ENCODE results near the gene DCDC2.
"Not testable (repeated sequence)": the region's sequence is repeated elsewhere in the genome, so short reads cannot be mapped to it uniquely, and the experiment has no call there.

The DCDC2 gene

GRCh38 chr6:24146871-24147270 lies 211.0 kb downstream of the DCDC2 start:
- Histone ChIP-seq H2AFZ (ENCODE audit: low read depth) (no peak overlapping the region), H3K36me3 (ENCODE audit: insufficient read depth) (no peaks in the 10 kb centered on the region), H3K4me3 (IDR thresholded peaks at IDR 0.05; ENCODE audit: insufficient read depth, low read depth, low read length) (no peak overlapping the region), H3K4me1 (ENCODE audit: low read depth, poor library complexity, severe bottlenecking) (no peaks in the 10 kb centered on the region), H3K27me3 (ENCODE audit: insufficient read depth, low read depth) (no peaks in the 10 kb centered on the region), H3K79me2 (ENCODE audit: insufficient read depth, low read depth) (no peaks in the 10 kb centered on the region), H4K20me1 (ENCODE audit: insufficient read depth) (no peaks in the 10 kb centered on the region), H3K27ac (no peak overlapping the region), H3K4me2 (no peak overlapping the region), H3K9ac (no peak overlapping the region)
- no peak for TF ChIP-seq CTCF (conservative IDR thresholded peaks at IDR 0.05; ENCODE audit: low read depth, low read length)

DNA sequence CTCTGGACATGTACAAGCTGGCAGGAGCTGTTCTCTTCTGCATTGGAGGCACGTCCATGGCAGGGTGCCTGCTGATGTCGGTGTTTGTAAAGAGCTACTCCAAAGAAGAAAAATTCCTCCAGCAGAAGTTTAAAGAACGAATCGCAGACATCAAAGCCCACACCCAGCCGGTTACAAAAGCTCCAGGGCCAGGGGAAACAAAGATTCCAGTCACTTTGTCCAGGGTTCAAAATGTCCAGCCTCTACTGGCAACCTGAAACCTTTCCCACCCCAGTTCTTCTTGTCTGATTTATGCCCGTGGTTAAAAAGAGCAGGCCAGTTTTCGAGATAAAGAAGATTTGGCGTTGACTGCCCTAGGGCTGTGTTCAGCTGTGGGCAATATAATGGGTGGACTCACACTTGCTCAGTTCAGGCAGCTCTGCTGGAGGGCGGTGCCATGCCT lies 212.1 kb downstream of the DCDC2 start:
- Histone ChIP-seq H3K4me1 (ENCODE audit: low read depth, poor library complexity, severe bottlenecking) (no peaks in the 10 kb centered on the region), H3K27ac (no peak overlapping the region), H3K4me3 (IDR thresholded peaks at IDR 0.05; ENCODE audit: insufficient read depth, low read depth, low read length) (no peak overlapping the region), H2AFZ (ENCODE audit: low read depth) (no peak overlapping the region), H3K36me3 (ENCODE audit: insufficient read depth) (no peaks in the 10 kb centered on the region), H4K20me1 (ENCODE audit: insufficient read depth) (no peaks in the 10 kb centered on the region), H3K9ac (no peak overlapping the region), H3K79me2 (ENCODE audit: insufficient read depth, low read depth) (no peaks in the 10 kb centered on the region), H3K27me3 (ENCODE audit: insufficient read depth, low read depth) (no peaks in the 10 kb centered on the region), H3K4me2 (no peak overlapping the region)
- no peak for TF ChIP-seq CTCF (conservative IDR thresholded peaks at IDR 0.05; ENCODE audit: low read depth, low read length)

DNA sequence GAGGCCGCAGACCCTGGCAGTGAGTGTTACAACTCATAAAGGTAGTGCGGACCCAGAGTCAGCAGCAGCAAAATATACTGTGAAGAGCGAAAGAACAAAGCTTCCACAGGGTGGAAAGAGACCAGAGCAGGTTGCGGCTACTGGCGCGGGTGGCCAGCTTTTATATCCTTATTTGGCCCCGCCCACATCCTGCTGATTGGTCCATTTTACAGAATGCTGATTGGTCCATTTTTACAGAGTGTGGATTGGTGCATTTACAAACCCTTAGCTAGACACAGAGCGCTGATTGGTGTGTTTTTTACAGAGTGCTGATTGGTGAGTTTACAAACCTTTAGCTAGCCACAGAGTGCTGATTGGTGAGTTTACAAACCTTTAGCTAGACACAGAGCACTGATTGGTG lies 215.1 kb downstream of the DCDC2 start:
- H3K27me3 ChIP-seq (ENCODE audit: insufficient read depth, low read depth); H3K36me3 ChIP-seq (ENCODE audit: insufficient read depth); H3K9ac ChIP-seq; H3K4me3 ChIP-seq (IDR thresholded peaks at IDR 0.05; ENCODE audit: insufficient read depth, low read depth, low read length); H3K4me1 ChIP-seq (ENCODE audit: low read depth, poor library complexity, severe bottlenecking); H2AFZ ChIP-seq (ENCODE audit: low read depth); H4K20me1 ChIP-seq (ENCODE audit: insufficient read depth); H3K4me2 ChIP-seq; H3K79me2 ChIP-seq (ENCODE audit: insufficient read depth, low read depth); H3K27ac ChIP-seq: not testable (repeated sequence)

GRCh38 chr6:24140591-24140990 lies 217.3 kb downstream of the DCDC2 start:
- Histone ChIP-seq H4K20me1 (ENCODE audit: insufficient read depth) (no peaks in the 10 kb centered on the region), H3K79me2 (ENCODE audit: insufficient read depth, low read depth) (no peaks in the 10 kb centered on the region), H3K4me2 (no peak overlapping the region), H3K4me1 (ENCODE audit: low read depth, poor library complexity, severe bottlenecking) (no peaks in the 10 kb centered on the region), H2AFZ (ENCODE audit: low read depth) (no peak overlapping the region), H3K9ac (no peak overlapping the region), H3K36me3 (ENCODE audit: insufficient read depth) (no peaks in the 10 kb centered on the region), H3K4me3 (IDR thresholded peaks at IDR 0.05; ENCODE audit: insufficient read depth, low read depth, low read length) (no peak overlapping the region), H3K27ac (no peak overlapping the region), H3K27me3 (ENCODE audit: insufficient read depth, low read depth) (no peaks in the 10 kb centered on the region)
- no peak for TF ChIP-seq CTCF (conservative IDR thresholded peaks at IDR 0.05; ENCODE audit: low read depth, low read length)

GRCh38 chr6:24139639-24140038 lies 218.2 kb downstream of the DCDC2 start:
- Histone ChIP-seq H3K27ac (no peak overlapping the region), H3K4me1 (ENCODE audit: low read depth, poor library complexity, severe bottlenecking) (no peaks in the 10 kb centered on the region), H4K20me1 (ENCODE audit: insufficient read depth) (no peaks in the 10 kb centered on the region), H3K9ac (no peak overlapping the region), H2AFZ (ENCODE audit: low read depth) (no peak overlapping the region), H3K79me2 (ENCODE audit: insufficient read depth, low read depth) (no peaks in the 10 kb centered on the region), H3K4me2 (no peak overlapping the region), H3K36me3 (ENCODE audit: insufficient read depth) (no peaks in the 10 kb centered on the region), H3K4me3 (IDR thresholded peaks at IDR 0.05; ENCODE audit: insufficient read depth, low read depth, low read length) (no peak overlapping the region), H3K27me3 (ENCODE audit: insufficient read depth, low read depth) (no peaks in the 10 kb centered on the region)
- no peak for TF ChIP-seq CTCF (conservative IDR thresholded peaks at IDR 0.05; ENCODE audit: low read depth, low read length)

Measured in KMS-11 (cell line).